ENCODE data around the gene CRIP1. TPM values are rescaled to one million over a fixed set of nuclear protein-coding genes. Genes with fewer than 3 reads are reported as not detected.

Gene CRIP1
- total RNA-seq, 4 donors from 2014 or later = 11.2 to 57.9 (median 34.2) TPM

- Histone ChIP-seq H3K9me3 (no peaks in the 10 kb centered on the region), H3K4me1 (peaks cover 3 to 91% (median 59%) of the 10 kb centered on the region in 3 donors), H3K27ac (peak overlapping the region; percentile 19 to 99 (median 94)), H3K4me3 (no peak overlapping the region), H3K36me3 (peaks cover 0 to 34% of the 10 kb centered on the region in 2 donors), H3K27me3 (no peaks in the 10 kb centered on the region)
- no CpG with 5 or more reads among the region's 8 CpGs for WGBS, 2 donors (ENCODE audit: low coverage in 1 of 2)
- TF ChIP-seq POLR2A (IDR thresholded peaks at IDR 0.05) (no peak), POLR2AphosphoS5 (IDR thresholded peaks at IDR 0.05) (no peak), EP300 (IDR thresholded peaks at IDR 0.05) (no peak), CTCF (IDR thresholded peaks at IDR 0.05) (no peak)
- no peak for ATAC-seq
Measured at GRCh38 chr14:105471823-105472485, 14.7 kb upstream of the CRIP1 start.

- peak overlapping the region; percentile 19 to 99 (median 94) for H3K27ac ChIP-seq
- H3K9me3 ChIP-seq = no peaks in the 10 kb centered on the region
- ATAC-seq = no peak
- peaks cover 3 to 95% (median 62%) of the 10 kb centered on the region in 3 donors for H3K4me1 ChIP-seq
- no peak overlapping the region for H3K4me3 ChIP-seq
- TF ChIP-seq POLR2AphosphoS5 (IDR thresholded peaks at IDR 0.05) = peak; percentile 34
- TF ChIP-seq POLR2A (IDR thresholded peaks at IDR 0.05) = no peak
- no peak for TF ChIP-seq EP300 (IDR thresholded peaks at IDR 0.05)
- peak in 1 of 4 experiments; percentile 34 for TF ChIP-seq CTCF (IDR thresholded peaks at IDR 0.05)
- peaks cover 0 to 29% of the 10 kb centered on the region in 2 donors for H3K36me3 ChIP-seq
- no peaks in the 10 kb centered on the region for H3K27me3 ChIP-seq
- 54% methylated on average over 7 of the region's 12 CpGs; no CpG with 5 or more reads in 1 of the 2 donors for WGBS, 2 donors (ENCODE audit: low coverage in 1 of 2)
Measured at GRCh38 chr14:105472486-105472991, 14.1 kb upstream of the CRIP1 start.

GRCh38 chr14:105473033-105473676 lies 13.5 kb upstream of the CRIP1 start:
- H3K27ac ChIP-seq = peak overlapping the region; percentile 54 to 99 (median 94)
- TF ChIP-seq POLR2AphosphoS5 (IDR thresholded peaks at IDR 0.05) (no peak), CTCF (IDR thresholded peaks at IDR 0.05) (no peak), POLR2A (IDR thresholded peaks at IDR 0.05) (no peak), EP300 (IDR thresholded peaks at IDR 0.05) (no peak)
- H3K9me3 ChIP-seq = no peaks in the 10 kb centered on the region
- peaks cover 0 to 25% of the 10 kb centered on the region in 2 donors for H3K36me3 ChIP-seq
- H3K4me1 ChIP-seq = peaks cover 3 to 95% (median 62%) of the 10 kb centered on the region in 3 donors
- H3K27me3 ChIP-seq = no peaks in the 10 kb centered on the region
- H3K4me3 ChIP-seq = peak overlapping the region in 1 of 2 donors; percentile 98
- no CpG with 5 or more reads among the region's 7 CpGs for WGBS, 2 donors (ENCODE audit: low coverage in 1 of 2)
- ATAC-seq = no peak

GRCh38 chr14:105473677-105474482 lies 12.8 kb upstream of the CRIP1 start:
- H3K27me3 ChIP-seq = no peaks in the 10 kb centered on the region
- H3K36me3 ChIP-seq = peaks cover 0 to 28% of the 10 kb centered on the region in 2 donors
- H3K27ac ChIP-seq = peak overlapping the region; percentile 54 to 99 (median 94)
- peaks cover 3 to 95% (median 55%) of the 10 kb centered on the region in 3 donors for H3K4me1 ChIP-seq
- TF ChIP-seq POLR2A (IDR thresholded peaks at IDR 0.05) (no peak), POLR2AphosphoS5 (IDR thresholded peaks at IDR 0.05) (peak; percentile 8), EP300 (IDR thresholded peaks at IDR 0.05) (no peak), CTCF (IDR thresholded peaks at IDR 0.05) (no peak)
- no peaks in the 10 kb centered on the region for H3K9me3 ChIP-seq
- peak overlapping the region; percentile 55 to 98 for H3K4me3 ChIP-seq
- ATAC-seq = peak; percentile 69
- 2% methylated on average over 6 of the region's 60 CpGs; no CpG with 5 or more reads in 1 of the 2 donors for WGBS, 2 donors (ENCODE audit: low coverage in 1 of 2)
